NCI-H345 treated with DMSO at 0.1 percent for 48 hours (cell line): ENCODE data around the gene MOV10L1.

Source experiments
- DNase-seq: peaks from one replicate; lab custom pipeline; 2025; ENCODE audit not compliant: unreplicated experiment; lab: John Stamatoyannopoulos, UW

The MOV10L1 gene

DNA sequence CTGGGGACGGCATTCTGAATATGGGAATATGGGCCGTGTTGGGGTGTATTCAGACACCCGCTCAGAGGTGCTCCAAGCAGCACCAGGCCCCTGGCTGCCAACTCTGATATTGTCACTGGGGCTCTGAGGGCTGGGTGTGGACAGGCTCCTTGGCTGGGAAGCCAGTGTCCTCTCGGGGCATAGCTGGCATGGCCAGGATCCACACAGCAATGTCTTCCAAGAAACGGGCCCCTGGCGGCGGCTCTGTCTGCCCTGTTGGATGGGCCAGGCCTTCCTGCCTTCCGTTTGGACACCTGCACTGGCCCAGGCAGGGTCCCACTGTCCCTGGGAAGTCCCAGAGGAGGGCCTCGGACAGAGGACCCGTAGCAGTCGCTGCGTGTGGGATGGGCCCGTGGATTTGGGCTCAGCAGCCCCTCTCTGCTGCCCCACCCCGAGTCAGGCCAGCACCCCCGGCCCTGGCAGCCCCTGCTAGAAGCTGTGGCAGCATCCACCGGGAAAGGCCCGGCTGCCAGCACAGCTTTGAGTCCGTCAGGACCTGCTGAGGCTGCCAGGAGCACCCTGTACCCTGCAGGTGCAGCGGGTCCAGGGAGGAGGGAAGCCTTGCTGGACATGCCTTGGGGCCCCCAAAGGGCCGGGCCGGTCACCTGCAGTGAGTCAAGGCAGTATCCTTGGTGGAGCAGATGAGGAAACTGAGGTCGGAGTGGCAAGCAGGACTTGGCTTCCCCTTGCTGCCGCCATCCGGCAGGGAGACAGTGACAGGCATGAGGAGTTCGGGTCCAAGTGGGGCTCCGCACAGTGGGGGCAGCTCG, 84.8 kb downstream of the MOV10L1 start:
- DNase-seq, result no peak

DNA sequence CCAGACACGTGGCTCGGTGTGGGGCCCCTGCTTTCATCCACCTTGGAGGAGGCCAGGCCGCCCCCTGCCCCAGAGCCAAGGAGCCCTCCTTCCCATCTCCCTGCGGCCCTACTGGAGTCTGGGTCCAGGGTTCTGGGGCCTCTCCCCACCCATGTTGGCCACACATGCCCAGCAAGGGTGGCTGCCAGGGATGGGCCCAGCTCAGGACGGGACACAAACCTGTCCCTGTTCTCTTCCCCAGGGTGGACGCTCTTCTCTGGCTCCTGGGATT, 85.3 kb downstream of the MOV10L1 start:
- DNase-seq, result no peak

- DNase-seq, result no peak
These were observed 86.4 kb downstream of the MOV10L1 start for GRCh38 chr22:50175921-50176849.

GRCh38 chr22:50176850-50177536, 87.2 kb downstream of the MOV10L1 start:
- DNase-seq, result no peak

DNA sequence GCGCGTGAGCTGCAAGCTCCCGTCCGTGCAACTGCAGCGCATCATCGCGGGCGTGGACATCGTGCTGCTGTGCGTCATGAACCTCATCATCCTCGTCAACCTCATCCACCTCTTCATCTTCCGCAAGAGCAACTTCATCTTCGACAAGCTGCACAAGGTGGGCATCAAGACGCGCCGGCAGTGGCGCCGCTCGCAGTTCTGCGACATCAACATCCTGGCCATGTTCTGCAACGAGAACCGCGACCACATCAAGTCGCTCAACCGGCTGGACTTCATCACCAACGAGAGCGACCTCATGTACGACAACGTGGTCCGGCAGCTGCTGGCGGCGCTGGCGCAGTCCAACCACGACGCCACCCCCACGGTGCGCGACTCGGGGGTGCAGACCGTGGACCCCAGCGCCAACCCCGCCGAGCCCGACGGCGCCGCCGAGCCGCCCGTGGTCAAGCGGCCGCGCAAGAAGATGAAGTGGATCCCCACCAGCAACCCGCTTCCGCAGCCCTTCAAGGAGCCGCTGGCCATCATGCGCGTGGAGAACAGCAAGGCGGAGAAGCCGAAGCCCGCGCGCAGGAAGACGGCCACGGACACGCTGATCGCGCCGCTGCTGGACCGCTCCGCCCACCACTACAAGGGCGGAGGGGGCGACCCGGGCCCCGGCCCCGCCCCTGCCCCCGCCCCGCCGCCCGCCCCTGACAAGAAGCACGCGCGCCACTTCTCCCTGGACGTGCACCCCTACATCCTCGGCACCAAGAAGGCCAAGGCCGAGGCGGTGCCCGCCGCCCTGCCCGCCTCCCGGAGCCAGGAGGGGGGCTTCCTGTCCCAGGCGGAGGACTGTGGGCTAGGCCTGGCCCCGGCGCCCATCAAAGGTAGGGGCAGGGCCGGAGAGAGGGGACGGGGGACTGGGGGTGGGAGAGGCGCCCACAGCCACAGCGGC, 88.0 kb downstream of the MOV10L1 start:
- DNase-seq, result no peak

DNA sequence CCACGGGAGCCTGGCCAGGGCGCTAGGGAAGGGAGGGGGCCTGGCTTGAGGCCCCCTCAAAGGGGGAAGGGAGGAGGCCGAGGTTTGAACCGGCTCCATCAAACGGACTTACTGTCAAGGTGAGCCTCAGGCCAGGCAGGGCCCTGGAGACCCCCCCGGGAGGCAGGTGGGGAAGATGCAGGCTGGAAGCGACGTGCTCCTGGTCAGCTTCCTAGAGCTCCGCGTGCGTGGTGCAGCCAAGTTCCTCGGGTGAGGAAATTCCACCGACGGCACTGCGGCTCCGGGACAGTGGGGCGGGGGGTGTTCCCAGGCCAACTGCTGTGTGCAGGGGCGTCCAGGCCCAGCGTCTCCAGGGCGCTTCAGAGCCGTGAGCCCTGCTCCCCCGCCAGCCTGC, 88.7 kb downstream of the MOV10L1 start:
- DNase-seq, result no peak

DNA sequence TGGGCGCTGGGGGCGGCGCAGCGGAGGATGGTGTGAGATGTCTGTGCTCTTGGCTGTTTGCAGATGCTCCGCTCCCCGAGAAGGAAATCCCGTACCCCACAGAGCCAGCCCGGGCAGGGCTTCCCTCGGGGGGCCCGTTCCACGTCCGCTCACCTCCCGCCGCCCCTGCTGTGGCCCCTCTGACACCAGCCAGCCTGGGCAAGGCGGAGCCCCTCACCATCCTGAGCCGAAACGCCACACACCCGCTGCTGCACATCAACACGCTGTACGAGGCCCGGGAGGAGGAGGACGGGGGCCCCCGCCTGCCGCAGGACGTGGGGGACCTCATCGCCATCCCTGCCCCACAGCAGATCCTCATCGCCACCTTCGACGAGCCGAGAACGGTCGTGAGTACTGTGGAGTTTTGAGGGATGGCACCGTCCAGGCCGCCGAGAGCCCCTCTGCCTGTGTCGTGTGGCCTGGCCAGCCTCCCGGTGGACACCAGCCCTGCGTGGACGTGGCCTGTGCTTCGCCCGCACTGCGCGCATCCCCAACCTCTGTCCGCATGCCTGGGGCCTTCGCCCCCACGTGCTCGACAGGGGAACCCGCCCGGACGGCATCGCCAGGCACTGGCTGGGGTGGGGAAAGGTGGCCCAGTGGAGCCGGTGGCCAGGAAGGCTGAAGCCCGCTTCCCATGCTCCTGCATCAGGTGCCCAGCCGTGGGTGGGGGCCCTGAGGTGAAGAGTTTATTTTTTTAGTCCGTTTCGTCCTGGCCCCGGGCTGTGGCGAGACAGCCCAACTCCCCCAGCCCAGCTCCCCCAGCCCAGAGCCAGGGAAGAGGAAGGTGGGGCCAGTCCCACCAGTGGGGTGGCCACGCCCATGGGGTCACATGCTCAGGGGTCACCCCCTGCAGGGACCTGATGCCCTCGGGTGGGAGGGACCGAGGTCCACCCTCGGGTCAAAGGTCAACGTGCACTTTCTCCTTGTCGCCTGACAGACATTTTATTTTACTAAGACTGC, 89.4 kb downstream of the MOV10L1 start:
- DNase-seq, result no peak

GRCh38 chr22:50179937-50180726, 90.3 kb downstream of the MOV10L1 start:
- no peak for DNase-seq

DNA sequence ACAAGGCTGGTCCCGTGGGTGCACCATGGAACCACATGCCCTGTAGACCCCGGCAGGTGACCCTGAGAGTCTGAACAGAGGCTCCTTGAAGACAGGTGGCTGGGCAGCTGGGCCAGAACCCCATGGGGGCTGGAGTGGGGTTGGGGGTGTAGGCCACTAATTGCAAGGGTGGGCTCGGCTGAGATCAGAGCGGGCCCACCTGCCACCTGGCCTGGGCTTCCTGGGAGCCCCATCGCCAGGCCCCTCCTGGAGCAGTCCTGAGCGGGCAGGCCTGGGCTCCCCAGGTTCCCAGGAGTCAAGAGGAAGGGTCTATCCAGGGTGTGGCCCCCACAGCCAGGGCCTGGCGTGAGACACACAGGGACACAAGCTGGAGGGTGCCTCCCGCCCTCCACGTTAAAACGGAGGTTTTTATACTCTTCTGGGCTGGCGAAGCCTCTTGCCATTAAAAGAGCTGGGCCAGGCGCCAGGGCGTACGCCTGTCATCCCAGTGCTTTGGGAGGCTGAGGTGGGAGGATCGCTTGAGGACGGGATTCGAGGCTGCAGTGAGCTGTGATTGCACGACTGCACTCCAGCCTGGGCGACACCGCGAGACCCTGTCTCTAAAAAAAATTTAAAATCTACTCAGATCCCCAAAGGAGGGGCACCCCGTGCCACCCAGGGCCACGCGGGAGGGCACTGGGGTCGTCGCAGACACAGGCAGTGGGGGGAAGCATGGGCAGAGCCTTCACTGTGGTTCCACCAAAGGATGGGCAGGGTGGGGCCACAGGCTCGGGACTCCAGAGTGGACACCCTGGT, 91.1 kb downstream of the MOV10L1 start:
- no peak for DNase-seq

GRCh38 chr22:50182176-50183081, 92.6 kb downstream of the MOV10L1 start:
- DNase-seq, result no peak

- DNase-seq, result no peak
These were observed 93.5 kb downstream of the MOV10L1 start for GRCh38 chr22:50183141-50183971.

DNA sequence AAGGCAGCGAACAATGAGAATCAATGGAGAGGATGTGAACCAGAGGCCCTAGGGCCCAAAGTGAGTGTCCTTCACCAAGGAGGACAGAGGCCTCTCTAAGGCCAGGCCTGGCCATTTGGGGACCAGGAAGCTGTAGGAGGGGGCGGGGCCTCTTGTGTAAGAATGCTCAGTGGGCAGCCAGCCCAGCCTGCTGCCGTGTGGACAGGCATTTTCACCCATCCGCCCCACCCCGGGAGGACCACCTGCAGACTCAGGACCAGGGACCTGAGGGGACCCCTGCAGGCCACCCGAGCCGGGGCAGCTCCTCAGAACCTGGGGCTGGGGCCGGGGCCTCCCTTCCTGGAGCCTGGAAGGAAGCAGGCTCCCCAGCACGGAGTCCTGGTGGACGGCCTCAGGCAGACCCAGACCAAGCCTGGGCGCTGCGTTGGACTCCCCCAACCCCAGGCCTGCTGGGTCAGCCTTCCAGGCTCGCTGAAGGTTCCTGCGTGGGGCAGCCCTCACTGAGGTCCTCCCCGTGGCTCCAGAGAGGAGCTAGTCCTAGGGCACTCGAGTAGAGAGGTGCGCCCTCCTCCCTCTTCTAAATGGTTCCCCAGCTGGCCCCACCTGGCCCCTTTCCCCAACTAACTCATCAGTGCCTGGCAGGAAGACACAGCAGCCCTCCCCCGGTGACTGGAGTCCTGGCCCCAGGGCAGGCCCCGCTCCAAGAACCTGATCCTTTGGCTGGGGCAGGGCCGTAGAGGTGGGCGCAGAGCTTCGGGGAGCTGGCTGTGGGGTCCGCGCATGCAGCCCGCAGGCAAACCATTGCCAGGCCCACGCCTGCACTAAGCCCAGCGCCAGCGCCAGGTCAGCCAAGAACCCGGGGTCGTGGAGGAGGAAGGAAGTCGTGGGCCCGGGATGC, 94.4 kb downstream of the MOV10L1 start:
- no peak for DNase-seq

GRCh38 chr22:50184902-50185374, 95.1 kb downstream of the MOV10L1 start:
- DNase-seq, result no peak

DNA sequence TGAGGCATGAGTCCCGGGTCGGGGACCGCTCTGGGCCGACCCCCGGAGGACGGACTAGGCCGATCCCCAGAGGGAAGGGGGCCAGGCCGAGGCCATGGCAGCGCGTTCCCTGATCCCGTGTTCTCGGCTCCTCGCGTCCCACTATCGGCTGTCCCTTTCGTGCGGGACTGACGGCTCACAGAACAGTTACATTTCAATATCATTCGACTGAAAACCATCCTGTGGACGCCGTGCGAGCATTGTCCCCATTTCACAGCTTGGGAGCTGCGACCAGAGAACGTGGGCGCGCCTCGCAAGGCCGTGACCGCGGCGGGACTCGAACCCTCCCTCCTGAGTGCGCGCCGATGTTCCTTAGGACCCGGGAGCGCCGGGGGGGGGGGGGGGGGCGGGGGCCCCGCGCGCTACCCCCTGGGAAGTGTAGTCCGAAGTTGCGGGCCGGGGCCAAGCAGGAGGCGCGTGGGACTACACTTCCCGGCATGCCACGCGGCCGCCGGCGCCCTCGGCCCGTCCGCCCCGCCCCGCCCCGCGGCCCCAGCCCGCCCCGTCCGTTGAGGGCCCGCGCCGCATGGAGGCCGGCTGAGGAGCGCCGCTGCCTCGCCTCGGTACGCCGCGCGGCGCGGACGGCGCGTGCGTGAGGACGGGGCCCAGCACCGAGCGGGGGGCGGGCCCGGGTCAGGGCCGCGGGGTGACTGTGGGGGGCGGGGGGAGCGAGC, 95.7 kb downstream of the MOV10L1 start, which contains the start of gene TRABD:
Gene TRABD (plus strand): TSS at position 539 of the 713 bp plus-strand sequence. CDS start 7,148 bp downstream, outside the sequence.
- DNase-seq, result peak; percentile 77
